GM19023 (cell line): ENCODE measurements around the gene TRIM56.
"Not testable (repeated sequence)": the region's sequence is repeated elsewhere in the genome, so short reads cannot be mapped to it uniquely, and the experiment has no call there.

ENCODE experiments used
- ATAC-seq: cut with Tn5 transposase; IDR thresholded peaks from one replicate; pipeline ENCODE4 v1.9.1; 2021; ENCODE audit warnings: mild to moderate bottlenecking, moderate library complexity; ENCODE audit not compliant: unreplicated experiment

Gene TRIM56

DNA sequence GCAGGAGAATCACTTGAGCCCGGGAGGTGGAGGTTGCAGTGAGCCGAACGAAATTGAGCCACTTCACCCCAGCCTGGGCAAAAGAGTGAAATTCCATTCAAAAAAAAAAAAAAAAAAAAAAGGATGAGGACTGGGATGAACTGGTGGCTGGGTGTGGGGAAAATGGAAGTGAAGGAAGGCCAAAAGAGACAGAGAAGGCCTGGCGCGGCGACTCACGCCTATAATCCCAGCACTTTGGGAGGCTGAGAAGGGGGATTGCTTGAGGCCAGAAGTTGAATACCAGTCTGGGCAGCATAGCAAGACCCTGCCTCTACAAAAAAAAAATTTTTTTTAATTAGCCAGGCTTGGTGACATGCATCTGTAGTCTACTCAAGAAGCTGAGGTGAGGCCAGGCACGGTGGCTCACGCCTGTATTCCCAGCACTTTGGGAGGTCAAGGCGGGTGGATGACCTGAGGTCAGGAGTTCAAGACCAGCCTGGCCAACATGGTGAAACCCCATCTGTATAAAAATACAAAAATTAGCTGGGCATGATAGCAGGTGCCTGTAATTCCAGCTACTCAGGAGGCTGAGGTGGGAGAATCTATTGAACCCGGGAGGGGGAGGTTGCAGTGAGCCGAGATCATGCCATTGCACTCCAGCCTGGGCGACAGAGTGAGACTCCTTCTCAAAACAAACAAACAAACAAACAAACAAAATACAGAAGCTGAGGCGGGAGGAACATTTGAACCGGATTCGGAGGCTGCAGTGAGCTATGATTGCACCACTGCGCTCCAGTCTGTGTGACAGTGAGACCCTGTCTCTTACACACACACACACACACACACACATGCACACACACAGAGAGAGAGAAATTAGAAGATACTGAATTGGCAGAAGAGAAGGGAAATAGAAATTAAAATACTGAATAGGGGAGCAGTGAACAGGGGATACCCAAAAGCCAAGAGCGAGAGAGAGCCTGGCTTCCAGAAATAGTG is 47.6 kb downstream of the TRIM56 start:
- not testable (repeated sequence) for ATAC-seq

DNA sequence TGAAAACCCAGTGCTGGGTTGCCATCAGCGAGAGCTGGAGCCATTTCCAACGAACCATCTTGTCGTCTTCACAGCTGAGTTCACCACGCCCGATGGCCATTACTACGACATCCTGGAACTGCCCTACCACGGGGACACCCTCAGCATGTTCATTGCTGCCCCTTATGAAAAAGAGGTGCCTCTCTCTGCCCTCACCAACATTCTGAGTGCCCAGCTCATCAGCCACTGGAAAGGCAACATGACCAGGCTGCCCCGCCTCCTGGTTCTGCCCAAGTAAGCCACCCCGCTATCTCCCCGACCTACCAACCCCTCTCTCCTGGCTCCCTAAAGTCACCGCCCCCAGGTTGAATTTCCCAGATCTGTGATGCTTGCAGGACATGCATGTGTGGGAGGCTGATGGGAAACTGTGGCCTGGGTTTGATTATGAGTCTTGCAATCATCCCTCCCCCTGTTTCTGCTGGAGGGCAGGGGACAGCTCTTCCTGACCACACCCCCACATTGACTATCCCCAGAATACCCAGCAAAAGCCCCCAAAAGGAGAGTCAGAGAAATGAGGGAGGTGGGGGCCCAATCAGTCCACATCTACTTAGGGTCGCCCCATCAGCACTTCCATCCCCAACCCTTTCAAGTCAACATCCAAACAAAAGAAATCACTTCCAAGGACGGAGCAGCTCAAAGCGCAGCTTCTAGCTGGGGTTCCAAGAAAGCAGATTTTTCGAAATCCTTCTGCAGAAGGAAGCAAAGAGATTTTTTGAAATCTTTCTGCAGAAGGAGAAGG is 48.5 kb downstream of the TRIM56 start:
- no peak for ATAC-seq

DNA sequence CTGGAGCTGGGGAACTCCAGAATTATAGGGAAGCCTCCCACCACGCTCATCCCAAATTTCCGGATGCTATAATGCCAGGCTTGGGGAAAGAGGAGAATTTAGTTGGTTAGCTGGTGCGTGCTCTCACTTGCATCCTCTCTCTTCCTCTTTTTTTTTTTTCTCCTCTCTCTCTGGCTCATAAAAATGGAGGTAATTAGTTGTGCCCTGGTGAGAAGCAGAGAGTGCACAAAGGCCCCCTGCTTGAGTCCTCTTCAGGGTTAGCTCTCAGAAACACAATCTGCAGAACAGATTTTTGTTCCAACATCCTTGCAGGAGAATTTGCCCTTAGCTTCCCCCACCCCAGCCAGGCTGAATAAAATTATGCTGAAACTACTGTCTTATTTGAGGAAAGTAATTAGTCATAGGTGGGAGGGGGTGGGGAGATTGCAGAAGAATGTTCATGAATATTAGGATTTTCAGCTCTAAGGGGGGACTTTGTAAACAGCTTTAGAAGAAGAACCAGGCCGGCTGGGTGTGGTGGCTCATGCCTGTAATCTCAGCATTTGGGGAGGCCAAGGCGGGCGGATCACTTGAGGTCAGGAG is 49.2 kb downstream of the TRIM56 start:
- ATAC-seq = no peak

DNA sequence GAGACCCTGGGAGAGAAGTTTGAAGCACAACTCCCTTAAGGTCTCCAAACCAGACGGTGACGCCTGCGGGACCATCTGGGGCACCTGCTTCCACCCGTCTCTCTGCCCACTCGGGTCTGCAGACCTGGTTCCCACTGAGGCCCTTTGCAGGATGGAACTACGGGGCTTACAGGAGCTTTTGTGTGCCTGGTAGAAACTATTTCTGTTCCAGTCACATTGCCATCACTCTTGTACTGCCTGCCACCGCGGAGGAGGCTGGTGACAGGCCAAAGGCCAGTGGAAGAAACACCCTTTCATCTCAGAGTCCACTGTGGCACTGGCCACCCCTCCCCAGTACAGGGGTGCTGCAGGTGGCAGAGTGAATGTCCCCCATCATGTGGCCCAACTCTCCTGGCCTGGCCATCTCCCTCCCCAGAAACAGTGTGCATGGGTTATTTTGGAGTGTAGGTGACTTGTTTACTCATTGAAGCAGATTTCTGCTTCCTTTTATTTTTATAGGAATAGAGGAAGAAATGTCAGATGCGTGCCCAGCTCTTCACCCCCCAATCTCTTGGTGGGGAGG is 52.5 kb downstream of the TRIM56 start:
- ATAC-seq = no peak

DNA sequence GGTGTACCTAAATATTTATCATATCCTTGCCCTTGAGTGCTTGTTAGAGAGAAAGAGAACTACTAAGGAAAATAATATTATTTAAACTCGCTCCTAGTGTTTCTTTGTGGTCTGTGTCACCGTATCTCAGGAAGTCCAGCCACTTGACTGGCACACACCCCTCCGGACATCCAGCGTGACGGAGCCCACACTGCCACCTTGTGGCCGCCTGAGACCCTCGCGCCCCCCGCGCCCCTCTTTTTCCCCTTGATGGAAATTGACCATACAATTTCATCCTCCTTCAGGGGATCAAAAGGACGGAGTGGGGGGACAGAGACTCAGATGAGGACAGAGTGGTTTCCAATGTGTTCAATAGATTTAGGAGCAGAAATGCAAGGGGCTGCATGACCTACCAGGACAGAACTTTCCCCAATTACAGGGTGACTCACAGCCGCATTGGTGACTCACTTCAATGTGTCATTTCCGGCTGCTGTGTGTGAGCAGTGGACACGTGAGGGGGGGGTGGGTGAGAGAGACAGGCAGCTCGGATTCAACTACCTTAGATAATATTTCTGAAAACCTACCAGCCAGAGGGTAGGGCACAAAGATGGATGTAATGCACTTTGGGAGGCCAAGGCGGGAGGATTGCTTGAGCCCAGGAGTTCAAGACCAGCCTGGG is 53.1 kb downstream of the TRIM56 start:
- ATAC-seq = no peak

DNA sequence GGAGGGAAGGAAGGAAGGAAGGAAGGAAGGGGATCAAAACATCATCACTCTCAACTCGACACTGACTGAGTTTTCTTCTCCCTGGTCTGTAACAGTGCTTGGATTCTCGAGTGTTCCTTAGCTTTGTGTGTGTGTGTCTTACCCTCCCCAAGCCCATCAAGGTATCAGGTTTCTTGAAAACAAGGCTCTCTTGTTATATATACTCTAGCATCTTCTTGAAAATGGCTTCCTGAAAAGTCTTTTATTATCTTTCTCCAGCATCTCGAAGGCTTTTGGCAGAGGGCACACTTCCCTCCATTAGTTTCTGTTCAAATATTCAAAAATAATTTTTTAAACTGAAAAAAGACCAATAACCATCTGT is 55.0 kb downstream of the TRIM56 start:
- ATAC-seq = no peak

DNA sequence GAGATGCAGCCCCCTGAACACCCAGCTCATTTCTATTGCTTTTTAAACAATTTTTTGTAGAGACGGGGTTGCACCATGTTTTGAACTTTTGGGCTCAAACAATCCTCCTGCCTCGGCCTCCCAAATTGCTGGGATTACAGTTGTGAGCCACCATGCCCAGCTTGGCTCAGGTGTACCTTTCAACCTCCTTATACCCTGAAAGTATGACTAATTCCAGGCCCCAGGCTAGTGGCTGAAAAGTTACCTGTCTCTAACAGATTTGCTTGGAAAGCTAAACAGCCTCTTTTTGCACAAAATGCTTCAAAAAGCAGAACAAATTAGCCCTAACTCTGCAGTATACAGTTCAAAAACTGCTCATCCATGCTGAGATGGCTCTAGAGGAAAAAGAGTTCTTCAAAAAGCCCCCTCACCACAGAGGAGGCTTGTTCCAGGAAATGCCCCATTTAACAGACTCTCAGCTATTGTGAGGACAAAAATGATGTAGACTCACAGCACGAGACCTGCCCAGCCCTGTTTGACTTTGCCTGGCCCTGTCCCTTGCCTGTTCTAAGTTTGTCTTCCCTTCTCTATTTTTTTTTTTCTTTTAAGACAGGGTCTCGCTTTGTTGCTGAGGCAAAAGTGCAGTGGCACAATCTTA is 55.6 kb downstream of the TRIM56 start:
- ATAC-seq = no peak
